A172 (cell line): ENCODE data around the gene EPHA2. TPM values are rescaled to one million over a fixed set of nuclear protein-coding genes. Genes with fewer than 3 reads are reported as not detected.
"Not testable (repeated sequence)": the region's sequence is repeated elsewhere in the genome, so short reads cannot be mapped to it uniquely, and the experiment has no call there.

ENCODE experiments used
- DNase-seq: peaks from one replicate; pipeline ENCODE4 v3.0.0-alpha.2; 2015; ENCODE audit warnings: low spot score
- total RNA-seq: library from RNA; depleted of rRNA; stranded (reverse); fragments of >200 nt; shearing (Covaris generic); gene quantifications from 2 replicates; pipeline ENCODE4 v1.2.3, GENCODE V29; 2014

EPHA2 gene
- total RNA-seq, 1 experiment from 2014 or later, result 78.1 TPM

DNA sequence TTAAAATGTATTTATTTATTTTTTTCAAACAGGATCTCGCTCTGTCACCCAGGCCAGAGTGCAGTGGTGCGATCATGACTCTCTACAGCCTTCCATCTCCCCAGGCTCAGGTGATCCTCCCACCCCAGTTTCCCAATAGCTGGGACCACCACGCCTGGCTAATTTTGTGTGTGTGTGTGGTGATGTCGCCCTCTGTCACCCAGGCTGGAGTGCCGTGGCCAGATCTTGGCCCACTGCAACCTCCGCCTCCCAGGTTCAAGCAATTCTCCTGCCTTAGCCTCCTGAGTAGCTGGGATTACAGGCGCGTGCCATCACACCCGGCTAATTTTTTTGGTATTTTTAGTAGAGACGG, 12.3 kb upstream of the EPHA2 start:
- DNase-seq, result not testable (repeated sequence)

DNA sequence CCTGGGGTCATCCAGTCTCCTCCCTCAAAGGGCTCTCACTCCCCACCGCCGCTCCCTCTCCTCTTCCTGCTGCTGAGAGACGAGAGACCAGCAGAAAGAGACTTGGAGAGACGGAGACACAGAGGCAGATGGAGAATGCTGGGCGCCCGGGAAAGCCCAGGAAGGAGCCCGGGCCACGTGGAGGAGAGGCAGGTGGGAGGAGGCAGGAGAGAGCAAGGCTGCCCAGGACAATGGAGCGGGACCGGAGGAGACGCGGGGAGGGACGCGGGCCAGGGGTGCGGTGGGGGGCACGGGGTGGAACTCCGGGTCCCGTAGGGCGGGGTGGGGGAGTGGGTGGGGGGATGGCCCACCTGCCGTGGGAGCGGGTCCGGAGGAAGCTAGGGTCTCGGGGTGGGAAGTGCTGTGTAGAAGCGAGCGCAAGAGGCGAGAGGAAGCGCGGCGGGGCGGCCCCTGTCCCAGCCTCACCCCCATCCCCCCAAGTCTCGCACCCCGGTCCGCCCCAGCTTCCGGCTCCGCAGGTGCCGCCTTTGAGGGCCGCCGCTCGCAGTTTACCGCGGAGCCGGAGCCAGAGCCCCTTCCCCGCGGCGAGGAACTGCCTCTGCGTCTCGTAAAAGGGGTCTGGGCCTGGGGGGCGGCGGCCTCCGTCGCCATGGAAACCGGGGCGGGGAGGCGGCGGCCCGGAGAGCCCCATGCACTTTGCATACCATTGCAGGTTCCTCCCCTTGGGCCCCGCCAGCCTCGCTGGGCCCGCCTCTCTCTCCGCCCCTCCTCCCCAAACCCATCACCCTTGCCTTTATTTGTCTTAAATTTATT, 11.7 kb upstream of the EPHA2 start:
- DNase-seq, result no peak

- no peak for DNase-seq
Measured at GRCh38 chr1:16166117-16166516, 10.2 kb upstream of the EPHA2 start.

- DNase-seq, result no peak
Measured at GRCh38 chr1:16165548-16165947, 9.7 kb upstream of the EPHA2 start.

DNA sequence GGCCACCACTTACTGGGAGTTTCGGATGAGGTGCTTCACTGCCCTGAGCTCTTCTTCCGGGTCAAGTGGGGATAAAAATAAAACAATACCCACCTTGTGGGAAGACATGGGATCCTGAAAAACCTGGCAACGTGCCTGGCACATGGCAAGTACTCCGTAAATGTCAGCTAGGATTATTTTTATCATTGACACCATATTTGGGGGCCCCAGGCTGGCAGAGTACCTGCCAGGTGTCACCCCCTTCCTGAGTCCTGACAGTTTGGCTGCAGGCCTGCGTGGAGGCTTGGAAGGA, 9.2 kb upstream of the EPHA2 start:
- DNase-seq, result no peak

GRCh38 chr1:16164213-16165072, 8.6 kb upstream of the EPHA2 start:
- peak; percentile 95 for DNase-seq

DNA sequence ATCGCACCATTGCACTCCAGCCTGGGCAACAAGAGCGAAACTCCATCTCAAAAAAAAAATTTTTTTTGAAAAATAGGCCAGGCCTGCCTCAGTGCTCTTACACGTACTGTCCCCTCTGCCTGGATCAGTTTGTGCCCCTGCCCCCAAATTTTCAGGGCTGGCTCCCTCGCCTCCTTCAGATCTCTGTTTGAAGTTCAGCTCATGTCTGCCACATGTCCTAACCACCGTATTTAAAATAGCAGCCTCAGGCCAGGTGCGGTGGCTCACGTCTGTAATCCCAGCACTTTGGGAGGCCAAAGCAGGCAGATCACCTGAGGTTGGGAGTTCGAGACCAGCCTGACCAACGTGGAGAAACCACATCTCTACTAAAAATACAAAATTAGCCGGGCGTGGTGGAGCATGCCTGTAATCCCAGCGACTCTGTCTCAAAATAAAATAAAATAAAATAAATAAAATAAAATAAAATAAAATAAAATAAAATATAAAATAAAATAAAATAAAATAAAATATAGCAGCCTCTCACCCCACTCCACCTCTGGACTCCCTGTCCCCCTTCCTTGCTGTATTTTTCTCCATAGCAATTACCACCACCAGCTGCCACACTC, 7.8 kb upstream of the EPHA2 start:
- not testable (repeated sequence) for DNase-seq

GRCh38 chr1:16162163-16162822, 6.4 kb upstream of the EPHA2 start:
- no peak for DNase-seq

DNA sequence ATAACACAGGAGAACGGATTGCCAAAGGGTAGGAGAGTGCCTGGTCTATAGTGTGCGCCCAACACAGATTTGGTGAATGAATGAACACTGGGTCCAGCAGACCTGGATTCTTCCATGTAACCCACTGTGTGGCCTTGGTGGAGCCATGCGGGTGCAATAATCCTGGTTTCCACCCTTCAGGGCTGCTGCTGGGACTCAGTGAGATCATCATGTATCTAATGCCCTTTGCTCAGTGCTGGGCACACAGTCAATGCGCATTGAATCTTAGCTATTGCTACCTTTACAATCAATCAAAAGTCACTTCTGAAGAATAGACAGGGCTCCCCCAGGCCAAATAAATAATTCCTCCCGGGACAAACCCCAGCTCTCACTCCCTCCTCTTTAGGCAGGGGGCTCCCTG, 5.8 kb upstream of the EPHA2 start:
- DNase-seq, result no peak

DNA sequence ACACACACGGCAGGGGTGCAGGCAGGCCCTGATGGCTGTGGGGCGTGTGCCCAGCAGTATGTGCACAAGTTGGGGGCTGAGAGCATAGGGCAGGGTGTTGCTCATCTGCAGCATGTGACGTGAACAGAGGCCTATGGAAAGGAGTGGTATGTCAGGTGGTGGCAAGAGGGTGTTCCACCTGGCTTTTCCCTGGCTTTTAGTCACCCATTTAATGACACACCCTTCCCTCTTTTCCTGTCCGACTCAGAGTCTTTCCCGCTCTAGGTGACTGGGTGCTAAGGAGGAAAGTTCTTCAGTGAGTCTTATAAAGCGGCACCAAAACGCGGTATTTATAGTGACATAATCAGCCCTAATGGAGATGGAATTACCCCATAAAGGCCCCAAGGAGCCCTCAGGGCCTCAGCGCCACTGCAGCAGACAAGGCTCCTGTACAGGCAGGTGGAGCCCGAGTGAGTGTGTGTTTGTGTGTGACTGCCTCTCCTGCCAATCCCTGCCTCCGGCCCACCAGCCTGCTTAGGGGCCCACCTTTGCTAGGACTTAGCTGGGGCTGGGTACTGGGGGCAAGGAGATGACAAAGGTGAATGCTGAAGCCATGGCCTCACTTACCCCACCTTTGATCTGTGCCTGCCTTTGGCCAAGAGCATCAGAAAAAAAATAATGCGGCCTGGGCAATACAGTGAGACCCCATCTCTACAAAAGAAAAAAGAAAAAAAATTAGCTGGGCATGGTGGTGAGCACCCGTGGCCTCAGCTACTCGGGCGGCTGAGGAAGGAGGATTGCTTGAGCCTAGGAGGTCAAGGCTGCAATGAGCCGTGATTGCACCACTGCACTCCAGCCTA, 3.3 kb upstream of the EPHA2 start:
- DNase-seq, result peak; percentile 75

GRCh38 chr1:16158025-16158424, 2.2 kb upstream of the EPHA2 start:
- no peak for DNase-seq

DNA sequence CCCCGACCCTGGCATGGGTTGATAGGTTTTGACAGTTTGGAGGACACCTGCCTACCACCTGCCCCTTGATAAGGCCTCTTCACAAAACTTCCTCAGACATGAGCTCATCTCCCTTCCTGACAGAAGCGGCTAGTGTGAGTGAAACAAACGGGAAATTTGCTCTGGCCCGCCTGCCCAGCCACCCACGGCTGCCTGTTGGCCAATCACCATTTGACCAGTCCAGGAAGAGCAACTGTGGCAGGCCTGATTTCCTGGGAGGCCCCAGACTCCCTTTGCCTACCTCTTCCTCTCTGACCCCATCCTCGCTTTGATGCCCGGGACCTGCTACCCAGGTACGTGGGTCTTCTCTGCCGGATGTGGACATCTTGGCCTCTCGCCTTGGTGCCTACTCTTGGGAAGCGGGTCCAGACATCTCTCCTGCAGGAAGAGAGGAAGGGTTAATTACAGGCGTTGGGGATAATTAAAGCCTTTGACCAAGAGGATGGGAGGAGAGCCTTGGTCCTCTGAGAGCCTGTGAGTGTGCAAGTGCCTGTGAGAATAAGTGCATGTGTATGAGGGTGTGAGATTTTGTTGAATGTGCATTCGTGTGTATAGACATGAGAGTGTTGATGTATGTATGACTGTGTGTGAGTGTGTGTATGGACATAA, 1.1 kb upstream of the EPHA2 start:
- DNase-seq, result no peak

- no peak for DNase-seq
Measured at GRCh38 chr1:16153999-16154673, 1.7 kb downstream of the EPHA2 start.

DNA sequence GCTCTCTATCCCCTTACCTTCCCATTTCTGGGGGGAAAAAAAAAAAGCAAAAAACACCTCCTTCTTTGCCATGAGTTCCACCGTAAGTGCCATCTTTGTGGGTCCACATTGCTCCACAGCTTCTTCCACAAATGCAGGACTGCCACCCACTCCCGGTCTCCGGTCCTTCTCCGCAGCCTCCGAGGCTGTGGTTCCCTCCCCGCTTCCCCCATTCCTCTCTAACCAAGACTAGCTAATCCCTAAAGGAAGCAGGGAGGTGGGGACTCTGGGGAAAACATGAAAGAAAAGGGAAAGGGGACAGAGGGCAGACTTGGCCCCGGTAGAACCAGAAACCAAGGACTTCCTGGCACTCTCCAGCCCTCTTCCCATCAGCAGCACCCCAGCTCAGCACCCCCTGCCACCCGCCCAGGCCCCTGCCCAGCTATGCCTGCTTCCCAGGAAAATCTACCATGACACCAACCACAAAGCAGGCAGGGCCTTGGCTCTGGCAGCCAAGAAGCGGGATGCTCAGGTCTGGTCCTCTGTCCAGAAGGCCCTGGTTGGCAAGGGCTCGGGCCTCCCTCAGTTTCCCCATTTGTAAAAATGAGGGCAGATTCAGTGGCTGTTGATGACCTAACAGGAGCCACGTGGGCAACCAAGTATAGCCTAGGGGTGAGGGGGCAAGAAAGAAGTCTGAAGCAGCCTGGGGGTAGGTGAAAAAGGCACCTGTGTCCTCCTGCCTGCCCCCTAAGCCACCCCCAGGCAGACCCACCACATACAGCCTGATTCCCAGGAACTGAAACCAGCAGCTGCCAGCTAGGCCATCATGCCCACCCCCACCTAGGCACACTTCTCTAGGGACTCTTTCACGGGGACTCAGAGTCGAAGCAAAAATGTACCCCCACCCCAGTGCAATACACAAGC, 2.5 kb downstream of the EPHA2 start:
- DNase-seq, result no peak

GRCh38 chr1:16152481-16153087, 3.3 kb downstream of the EPHA2 start:
- DNase-seq, result no peak

- DNase-seq, result no peak
Measured at GRCh38 chr1:16151995-16152384, 3.9 kb downstream of the EPHA2 start.

GRCh38 chr1:16151196-16151994, 4.5 kb downstream of the EPHA2 start:
- DNase-seq, result peak; percentile 49

GRCh38 chr1:16150508-16150907, 5.4 kb downstream of the EPHA2 start:
- no peak for DNase-seq
